H1 (cell line): ENCODE data around the gene ADNP.

ENCODE experiments used
- CHD1 ChIP-seq: IDR thresholded peaks from 2 replicates; pipeline ENCODE4 v1.6.1; 2012; ENCODE audit warnings: low read depth, low read length, improper control_type of control experiment
- CTCF ChIP-seq, 3 experiments: IDR thresholded peaks; 1 replicate in 2 of 3; 2 replicates in 1 of 3; pipeline versions ENCODE4 v1.5.1 to v1.6.1; 2011; ENCODE audit warnings: low read length in 3 of 3, mild to moderate bottlenecking in 3 of 3, inconsistent platforms in 2 of 3, low read depth in 1 of 3, moderate library complexity in 1 of 3; ENCODE audit not compliant: insufficient read depth in 1 of 3; ENCODE audit errors: control extremely low read depth in 1 of 3
- EP300 ChIP-seq, 2 experiments: IDR thresholded peaks; 1 replicate in 1 of 2; 2 replicates in 1 of 2; pipeline ENCODE4 v1.6.1; 2011 to 2012; ENCODE audit warnings: low read depth in 2 of 2, low read length in 2 of 2, mild to moderate bottlenecking in 2 of 2, borderline replicate concordance in 1 of 2, inconsistent platforms in 1 of 2, moderate library complexity in 1 of 2
- EZH2 ChIP-seq: fragments of 200-600 bp; sonication (generic); IDR thresholded peaks from 2 replicates; pipeline ENCODE4 v1.7.1; 2012; ENCODE audit warnings: low read depth, mild to moderate bottlenecking, moderate library complexity, low read length, inconsistent platforms; ENCODE audit not compliant: severe bottlenecking
- JUND ChIP-seq: IDR thresholded peaks from 2 replicates; pipeline ENCODE4 v1.6.1; 2011; ENCODE audit warnings: mild to moderate bottlenecking, improper control_type of control experiment, low read length

GRCh38 chr20:50957798-50958614, 26.8 kb upstream of the ADNP start, which contains the start of gene DPM1:
- TF ChIP-seq EP300 (IDR thresholded peaks at IDR 0.05; ENCODE audit: borderline replicate concordance in 1 of 2, low read depth in 2 of 2, low read length in 2 of 2), result no peak
- TF ChIP-seq CTCF (IDR thresholded peaks at IDR 0.05; ENCODE audit: control extremely low read depth in 1 of 3, insufficient read depth in 1 of 3, low read depth in 1 of 3, low read length in 3 of 3), result no peak
- TF ChIP-seq JUND, result no peak
- no peak; the same call in 1 of the 2 replicates for TF ChIP-seq CHD1
- no peak for TF ChIP-seq EZH2
